ENCODE data around the gene FH. TPM values are rescaled to one million over a fixed set of nuclear protein-coding genes. Genes with fewer than 3 reads are reported as not detected.

The FH gene
- total RNA-seq, 1 donor from 2014 or later = 94.9 TPM

DNA sequence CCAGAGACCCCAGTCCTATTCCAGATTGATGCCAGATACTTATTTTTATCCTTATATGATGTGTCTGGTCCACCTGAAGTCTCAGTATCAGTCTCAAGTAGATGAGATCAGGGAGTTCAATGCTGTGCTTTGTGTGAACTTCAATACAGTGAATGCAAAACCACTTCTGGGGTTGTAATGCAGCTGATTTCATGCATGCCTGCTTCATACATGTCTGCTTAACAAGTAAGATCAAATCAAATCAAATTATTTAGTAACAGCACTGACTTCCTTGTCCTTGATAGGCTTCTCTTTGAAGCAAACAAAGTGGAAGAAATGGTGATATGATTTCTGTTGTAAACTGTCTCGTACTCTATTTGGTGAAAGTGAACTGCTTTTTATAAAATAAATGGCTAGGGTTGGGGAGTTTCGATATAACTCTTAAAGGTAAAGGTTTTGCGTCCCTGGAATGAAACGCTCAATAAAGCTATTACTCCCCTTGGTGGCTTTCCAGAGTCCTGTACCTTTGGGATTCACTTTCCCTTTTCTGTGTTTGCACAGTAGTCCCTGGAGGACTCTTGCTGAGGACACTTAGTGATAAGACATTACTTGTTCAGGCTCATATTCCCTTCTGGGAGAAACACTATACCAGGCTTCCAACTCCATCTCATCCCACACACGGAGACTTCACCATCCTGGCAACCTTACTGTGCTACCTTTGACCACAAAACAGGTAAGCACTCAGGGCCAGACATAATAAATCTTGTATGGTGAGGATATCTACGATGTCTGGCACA lies 59.3 kb downstream of the FH start:
- DNase-seq (ENCODE audit: low read depth) = no peak

GRCh38 chr1:241459186-241459802 lies 60.3 kb downstream of the FH start:
- DNase-seq (ENCODE audit: low read depth) = no peak

DNA sequence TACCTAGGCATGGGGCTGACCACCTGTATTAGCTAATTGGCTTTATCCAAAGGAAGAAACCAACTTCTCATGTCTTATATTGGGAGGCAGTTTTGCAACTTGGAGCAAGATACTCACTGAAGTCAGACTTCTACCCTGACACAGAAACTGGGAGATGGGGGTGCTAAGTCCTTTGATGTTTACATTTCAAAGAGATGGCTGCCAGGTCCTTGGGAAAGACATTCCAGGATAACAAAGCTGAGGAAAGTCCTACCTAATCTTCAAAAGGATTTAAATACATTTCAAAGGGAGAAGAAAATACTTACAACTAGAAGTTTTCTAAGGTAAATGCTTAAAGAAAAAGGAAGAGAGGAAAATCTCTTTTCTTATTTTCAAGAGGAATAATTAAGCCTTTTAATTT lies 62.1 kb downstream of the FH start:
- DNase-seq (ENCODE audit: low read depth) = no peak

- no peak for DNase-seq (ENCODE audit: low read depth)
Measured at GRCh38 chr1:241456743-241457142, 62.8 kb downstream of the FH start.

- DNase-seq (ENCODE audit: low read depth) = no peak
Measured at GRCh38 chr1:241453732-241454131, 65.8 kb downstream of the FH start.

- no peak for DNase-seq (ENCODE audit: low read depth)
Measured at GRCh38 chr1:241451956-241452355, 67.6 kb downstream of the FH start.

Other genes starting within 250 kb of the FH start
- gene RGS7, start 162.6 kb downstream of the FH start, total RNA-seq = 0.10 TPM in 1 of 2 replicates, not detected in the other
- 0.10 and 0.27 TPM in 2 replicates for gene KMO, start 12.6 kb upstream of the FH start, total RNA-seq
- 2.3 and 3.3 TPM in 2 replicates for gene CHML, start 120.6 kb upstream of the FH start, total RNA-seq
- 21.2 and 23.6 TPM in 2 replicates for gene OPN3, start 120.6 kb upstream of the FH start, total RNA-seq
- gene WDR64, start 132.5 kb upstream of the FH start, total RNA-seq = not detected in 2 replicates